OCI-LY1 (cell line): ENCODE data around the gene SPINK7.
A peak's percentile ranks its signal among the peaks of the same experiment; 100 is the strongest.

ENCODE experiments used
- H2AFZ ChIP-seq: fragments of 200-600 bp; sonication (generic), shearing (Covaris generic); 2 replicates; pipeline ENCODE4 v1.6.0; 2014; ENCODE audit warnings: antibody characterized with exemption, mild to moderate bottlenecking, low read length
- H3F3A ChIP-seq: fragments of 200-600 bp; sonication (generic), shearing (Covaris generic); 2 replicates; pipeline ENCODE4 v1.6.0; 2014; ENCODE audit warnings: mild to moderate bottlenecking, antibody characterized with exemption, low read length, moderate library complexity; ENCODE audit not compliant: insufficient read depth
- H3K27ac ChIP-seq: fragments of 200-600 bp; sonication (generic); 2 replicates; pipeline ENCODE4 v1.5.1; 2014; ENCODE audit warnings: low read length, mixed run types, mild to moderate bottlenecking, low read depth; ENCODE audit not compliant: poor library complexity, severe bottlenecking
- H3K27me3 ChIP-seq: fragments of 200-600 bp; sonication (generic); 2 replicates; pipeline ENCODE4 v1.6.0; 2014; ENCODE audit warnings: antibody characterized with exemption, mild to moderate bottlenecking, low read length, moderate library complexity; ENCODE audit not compliant: insufficient read depth
- H3K36me3 ChIP-seq: fragments of 200-600 bp; sonication (generic); 2 replicates; pipeline ENCODE4 v1.6.1; 2014; ENCODE audit warnings: mild to moderate bottlenecking, antibody characterized with exemption, low read length, moderate library complexity, mixed read lengths; ENCODE audit not compliant: insufficient read depth
- H3K4me1 ChIP-seq: fragments of 200-600 bp; sonication (generic); 2 replicates; pipeline ENCODE4 v1.5.1; 2014; ENCODE audit warnings: mild to moderate bottlenecking, low read length, moderate library complexity; ENCODE audit not compliant: insufficient read depth, severe bottlenecking
- H3K4me2 ChIP-seq: fragments of 200-600 bp; sonication (generic), shearing (Covaris generic); 2 replicates; pipeline ENCODE4 v1.6.1; 2014; ENCODE audit warnings: low read length
- H3K4me3 ChIP-seq: fragments of 200-600 bp; sonication (generic); 2 replicates; pipeline ENCODE4 v1.5.1; 2014; ENCODE audit warnings: low read length, low read depth, mild to moderate bottlenecking, mixed read lengths; ENCODE audit not compliant: poor library complexity, severe bottlenecking
- H3K79me2 ChIP-seq: fragments of 200-600 bp; shearing (Covaris generic); 2 replicates; pipeline ENCODE4 v1.6.1; 2016; ENCODE audit warnings: mixed run types, low read length, mixed read lengths; ENCODE audit not compliant: insufficient read depth
- H3K9ac ChIP-seq: fragments of 200-600 bp; sonication (generic), shearing (Covaris generic); 2 replicates; pipeline ENCODE4 v1.6.1; 2014; ENCODE audit warnings: mild to moderate bottlenecking, low read length, mixed read lengths
- H3K9me2 ChIP-seq: fragments of 200-600 bp; sonication (generic), shearing (Covaris generic); 2 replicates; pipeline ENCODE4 v1.6.1; 2014; ENCODE audit warnings: low read depth, mild to moderate bottlenecking, low read length, mixed read lengths
- H3K9me3 ChIP-seq: fragments of 200-600 bp; shearing (Covaris generic); 2 replicates; pipeline ENCODE4 v1.6.1; 2014; ENCODE audit warnings: low read length, mixed read lengths
- H4K20me1 ChIP-seq: fragments of 200-600 bp; sonication (generic), shearing (Covaris generic); 2 replicates; pipeline ENCODE4 v1.6.0; 2016; ENCODE audit warnings: mild to moderate bottlenecking, low read length; ENCODE audit not compliant: insufficient read depth
- EZH2 ChIP-seq: fragments of 200-600 bp; sonication (generic), shearing (Covaris generic); IDR thresholded peaks from 2 replicates; pipeline ENCODE4 v1.8.0; 2017; ENCODE audit warnings: borderline replicate concordance, mixed run types, mild to moderate bottlenecking, antibody characterized with exemption, low read length, moderate library complexity, mixed read lengths
- TF ChIP-seq, protein P1 (sequence below): fragments of 200-600 bp; sonication (generic), shearing (Covaris generic); IDR thresholded peaks from 2 replicates; pipeline ENCODE4 v1.5.1; 2017; ENCODE audit warnings: mild to moderate bottlenecking, antibody characterized with exemption, low read length, moderate library complexity, mixed read lengths

The SPINK7 gene

DNA sequence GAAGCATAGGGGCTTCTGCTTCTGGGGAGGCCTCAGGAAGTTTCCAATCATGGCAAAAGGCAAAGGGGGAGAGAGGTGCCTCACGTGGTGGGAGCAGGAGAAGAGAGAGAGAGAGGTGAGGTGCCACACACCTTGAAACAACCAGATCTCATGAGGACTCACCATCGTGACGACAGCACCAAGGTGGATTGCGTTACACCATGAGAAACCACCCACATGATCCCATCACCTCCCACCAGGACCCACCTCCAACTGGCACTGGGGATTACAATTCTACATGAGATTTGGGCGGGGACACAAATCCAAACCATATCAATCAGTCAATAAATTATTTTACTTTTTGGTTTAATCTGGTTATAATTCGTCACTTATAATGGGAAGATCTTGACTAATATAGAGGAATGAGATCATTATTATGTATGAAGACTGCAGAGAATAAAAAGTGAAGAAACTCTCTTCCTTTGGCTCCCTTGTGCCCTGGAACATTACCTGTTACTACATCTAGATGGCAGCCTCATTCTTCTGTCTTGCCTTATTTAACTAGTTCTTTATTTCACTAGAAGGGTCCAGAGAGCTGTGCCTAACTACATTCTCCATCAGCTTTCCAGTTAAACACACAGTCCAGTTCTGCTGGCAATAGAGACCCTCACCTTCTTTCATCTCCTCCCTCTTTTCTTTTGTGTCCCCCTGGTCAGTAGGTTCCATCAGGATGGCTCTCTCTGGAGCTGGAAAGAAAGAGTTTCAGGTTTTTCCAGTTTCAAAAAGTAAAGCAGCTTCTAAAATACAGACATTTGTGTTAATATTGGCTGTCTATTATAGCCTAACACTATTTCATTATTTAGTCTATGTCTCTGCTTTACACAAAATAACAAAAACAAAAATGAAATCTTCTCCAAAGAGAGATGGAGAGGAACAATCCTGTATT lies 21.7 kb upstream of the SPINK7 start:
- H2AFZ ChIP-seq, result no peak overlapping the region
- H3K27me3 ChIP-seq, result 0 out of 2 replicates have a peak, but pooled peaks cover 3% of the 10 kb centered on the region
- no peaks in the 10 kb centered on the region for H3K9me2 ChIP-seq
- no peaks in the 10 kb centered on the region for H3K9me3 ChIP-seq
- no peaks in the 10 kb centered on the region for H3K79me2 ChIP-seq
- no peaks in the 10 kb centered on the region for H3F3A ChIP-seq
- H3K4me1 ChIP-seq, result no peaks in the 10 kb centered on the region
- no peak overlapping the region for H3K4me3 ChIP-seq
- no peak overlapping the region for H3K27ac ChIP-seq
- no peak for TF ChIP-seq EZH2
- TF ChIP-seq, protein P1, sequence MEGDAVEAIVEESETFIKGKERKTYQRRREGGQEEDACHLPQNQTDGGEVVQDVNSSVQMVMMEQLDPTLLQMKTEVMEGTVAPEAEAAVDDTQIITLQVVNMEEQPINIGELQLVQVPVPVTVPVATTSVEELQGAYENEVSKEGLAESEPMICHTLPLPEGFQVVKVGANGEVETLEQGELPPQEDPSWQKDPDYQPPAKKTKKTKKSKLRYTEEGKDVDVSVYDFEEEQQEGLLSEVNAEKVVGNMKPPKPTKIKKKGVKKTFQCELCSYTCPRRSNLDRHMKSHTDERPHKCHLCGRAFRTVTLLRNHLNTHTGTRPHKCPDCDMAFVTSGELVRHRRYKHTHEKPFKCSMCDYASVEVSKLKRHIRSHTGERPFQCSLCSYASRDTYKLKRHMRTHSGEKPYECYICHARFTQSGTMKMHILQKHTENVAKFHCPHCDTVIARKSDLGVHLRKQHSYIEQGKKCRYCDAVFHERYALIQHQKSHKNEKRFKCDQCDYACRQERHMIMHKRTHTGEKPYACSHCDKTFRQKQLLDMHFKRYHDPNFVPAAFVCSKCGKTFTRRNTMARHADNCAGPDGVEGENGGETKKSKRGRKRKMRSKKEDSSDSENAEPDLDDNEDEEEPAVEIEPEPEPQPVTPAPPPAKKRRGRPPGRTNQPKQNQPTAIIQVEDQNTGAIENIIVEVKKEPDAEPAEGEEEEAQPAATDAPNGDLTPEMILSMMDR, result peak; percentile 56
- no peak overlapping the region for H3K9ac ChIP-seq
- no peaks in the 10 kb centered on the region for H4K20me1 ChIP-seq
- no peaks in the 10 kb centered on the region for H3K36me3 ChIP-seq
- no peak overlapping the region for H3K4me2 ChIP-seq

DNA sequence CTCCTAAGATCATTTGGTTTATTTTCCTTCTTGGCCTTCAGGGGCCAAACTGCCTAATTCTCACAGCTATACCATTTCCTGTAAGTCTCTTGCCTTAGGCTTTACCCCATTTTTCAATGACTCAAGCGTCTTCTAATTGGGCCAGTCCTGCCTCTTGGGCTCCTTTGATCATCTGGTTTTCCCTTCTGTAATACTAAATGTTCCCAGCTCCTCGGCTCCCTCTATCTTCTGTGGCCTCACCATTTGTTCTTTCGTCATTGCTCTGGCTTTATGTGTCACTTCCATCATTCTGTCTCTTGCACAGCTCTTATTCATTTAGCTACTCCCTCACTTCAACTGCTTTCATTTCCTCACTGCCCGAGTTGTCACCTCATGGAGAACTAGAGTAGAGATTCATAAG lies 14.5 kb upstream of the SPINK7 start:
- Histone ChIP-seq H3K36me3 (no peaks in the 10 kb centered on the region), H3K27ac (no peak overlapping the region), H3K9me2 (no peaks in the 10 kb centered on the region), H4K20me1 (no peaks in the 10 kb centered on the region), H3K4me2 (no peak overlapping the region), H3K27me3 (no peaks in the 10 kb centered on the region), H3K9ac (no peak overlapping the region), H2AFZ (no peak overlapping the region), H3K79me2 (no peaks in the 10 kb centered on the region), H3K9me3 (no peaks in the 10 kb centered on the region), H3F3A (no peaks in the 10 kb centered on the region), H3K4me1 (no peaks in the 10 kb centered on the region), H3K4me3 (no peak overlapping the region)
- TF ChIP-seq, protein P1, result no peak
- no peak for TF ChIP-seq EZH2

DNA sequence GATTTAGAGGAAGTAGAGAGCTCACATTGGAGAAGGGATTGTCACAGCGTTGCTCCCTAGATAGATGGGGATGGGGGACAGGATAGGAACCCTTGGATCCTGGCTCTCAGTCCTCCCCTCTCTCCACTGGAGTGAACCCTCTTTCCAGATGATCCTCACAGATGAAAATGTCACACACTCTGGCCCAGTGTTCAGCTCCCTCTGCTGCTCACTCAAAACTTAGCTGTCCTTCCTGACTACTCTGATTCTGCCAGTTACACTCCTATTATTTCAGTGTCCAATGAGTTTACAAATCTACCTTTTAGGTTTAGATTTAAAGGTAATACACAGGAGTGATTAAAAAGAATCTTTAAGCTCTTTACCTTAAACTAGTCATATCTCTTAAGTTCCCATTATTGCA lies 5.8 kb upstream of the SPINK7 start:
- Histone ChIP-seq H3K27me3 (no peaks in the 10 kb centered on the region), H3K27ac (no peak overlapping the region), H2AFZ (no peak overlapping the region), H3K4me2 (no peak overlapping the region), H3K36me3 (no peaks in the 10 kb centered on the region), H3K4me3 (no peak overlapping the region), H3F3A (no peaks in the 10 kb centered on the region), H3K4me1 (no peaks in the 10 kb centered on the region), H4K20me1 (no peaks in the 10 kb centered on the region), H3K79me2 (no peaks in the 10 kb centered on the region), H3K9me3 (no peaks in the 10 kb centered on the region), H3K9me2 (no peaks in the 10 kb centered on the region), H3K9ac (no peak overlapping the region)
- no peak for TF ChIP-seq EZH2
- TF ChIP-seq, protein P1, result 0 out of 2 replicates have a peak, but pooled peaks have one; percentile 8
